NCI-H2196 (cell line): ENCODE measurements around the gene SHISAL1.
"Not testable (repeated sequence)": the region's sequence is repeated elsewhere in the genome, so short reads cannot be mapped to it uniquely, and the experiment has no call there.

Experiments used
- DNase-seq: peaks from one replicate; lab custom pipeline; 2025; ENCODE audit not compliant: unreplicated experiment; lab: John Stamatoyannopoulos, UW

The SHISAL1 gene

GRCh38 chr22:44329179-44329796, 16.5 kb upstream of the SHISAL1 start:
- peak; percentile 51 for DNase-seq

GRCh38 chr22:44328762-44329161, 16.0 kb upstream of the SHISAL1 start:
- DNase-seq: no peak

GRCh38 chr22:44328326-44328725, 15.6 kb upstream of the SHISAL1 start:
- peak; percentile 16 for DNase-seq

- DNase-seq: no peak
These were observed 13.7 kb upstream of the SHISAL1 start for GRCh38 chr22:44326491-44326885.

GRCh38 chr22:44325718-44326490, 13.2 kb upstream of the SHISAL1 start:
- no peak for DNase-seq

- DNase-seq: not testable (repeated sequence)
These were observed 10.5 kb upstream of the SHISAL1 start for GRCh38 chr22:44323140-44323790.

- no peak for DNase-seq
These were observed 6.9 kb upstream of the SHISAL1 start for GRCh38 chr22:44319685-44320084.

GRCh38 chr22:44318751-44319150, 6.0 kb upstream of the SHISAL1 start:
- no peak for DNase-seq

GRCh38 chr22:44317886-44318637, 5.3 kb upstream of the SHISAL1 start:
- DNase-seq: no peak

GRCh38 chr22:44317123-44317444, 4.3 kb upstream of the SHISAL1 start:
- DNase-seq: no peak

GRCh38 chr22:44316393-44317122, 3.8 kb upstream of the SHISAL1 start:
- DNase-seq: no peak

- no peak for DNase-seq
These were observed 1.8 kb upstream of the SHISAL1 start for GRCh38 chr22:44314425-44315067.

- DNase-seq: no peak
These were observed 745 bp upstream of the SHISAL1 start for GRCh38 chr22:44313385-44314006.

GRCh38 chr22:44311855-44312170, 938 bp downstream of the SHISAL1 start:
- no peak for DNase-seq

GRCh38 chr22:44311104-44311854, 1.5 kb downstream of the SHISAL1 start:
- DNase-seq: no peak

GRCh38 chr22:44309647-44310046, 3.1 kb downstream of the SHISAL1 start:
- DNase-seq: no peak

GRCh38 chr22:44309137-44309536, 3.6 kb downstream of the SHISAL1 start:
- no peak for DNase-seq

- DNase-seq: no peak
These were observed 5.1 kb downstream of the SHISAL1 start for GRCh38 chr22:44307509-44308169.

- DNase-seq: no peak
These were observed 6.9 kb downstream of the SHISAL1 start for GRCh38 chr22:44305888-44306287.
